Ectodermal cell (in vitro differentiated cells): Measurements from ENCODE around the gene B3GALT5.

Source experiments
- H3K27ac ChIP-seq: 2 replicates; pipeline ENCODE4 v1.7.0; 2013; ENCODE audit warnings: mild to moderate bottlenecking, low read depth, low read length; ENCODE audit not compliant: insufficient read depth, poor library complexity, severe bottlenecking
- H3K27me3 ChIP-seq: 2 replicates; pipeline ENCODE4 v1.7.0; 2013; ENCODE audit warnings: mild to moderate bottlenecking, low read length; ENCODE audit not compliant: insufficient read depth, control insufficient read depth, poor library complexity, severe bottlenecking
- H3K36me3 ChIP-seq: one replicate; pipeline ENCODE4 v1.7.0; 2013; ENCODE audit warnings: low read length; ENCODE audit not compliant: control insufficient read depth, insufficient read depth
- H3K4me1 ChIP-seq: one replicate; pipeline ENCODE4 v1.7.0; 2013; ENCODE audit warnings: low read length; ENCODE audit not compliant: control insufficient read depth, insufficient read depth
- H3K4me3 ChIP-seq: 2 replicates; pipeline ENCODE4 v1.7.0; 2013; ENCODE audit warnings: low read depth, low read length, control low read depth; ENCODE audit not compliant: insufficient read depth
- H3K9me3 ChIP-seq: 2 replicates; pipeline ENCODE4 v1.7.0; 2013; ENCODE audit warnings: mild to moderate bottlenecking, low read length, moderate library complexity; ENCODE audit not compliant: control insufficient read depth
- WGBS, 2 experiments: methylation state at CpG; one replicate each; pipeline ENCODE4 v1.1.7; 2013; ENCODE audit warnings: missing lambda C conversion rate in 2 of 2; 5-methylcytosine and 5-hydroxymethylcytosine counted together

B3GALT5 gene

GRCh38 chr21:39712273-39712672 lies 99.5 kb downstream of the B3GALT5 start:
- Histone ChIP-seq H3K27me3 (no peaks in the 10 kb centered on the region), H3K27ac (no peak overlapping the region), H3K9me3 (no peaks in the 10 kb centered on the region), H3K4me3 (no peak overlapping the region), H3K4me1 (no peaks in the 10 kb centered on the region), H3K36me3 (no peaks in the 10 kb centered on the region)
- WGBS, 2 experiments, result 92 to 96% methylated on average over 7 of the region's 7 CpGs

- no peaks in the 10 kb centered on the region for H3K27me3 ChIP-seq
- H3K9me3 ChIP-seq, result no peaks in the 10 kb centered on the region
- no peaks in the 10 kb centered on the region for H3K4me1 ChIP-seq
- 59 to 65% methylated on average over 3 of the region's 3 CpGs for WGBS, 2 experiments
- no peak overlapping the region for H3K4me3 ChIP-seq
- no peaks in the 10 kb centered on the region for H3K36me3 ChIP-seq
- no peak overlapping the region for H3K27ac ChIP-seq
These were observed 100.2 kb downstream of the B3GALT5 start for GRCh38 chr21:39712976-39713375.

GRCh38 chr21:39713905-39714304 lies 101.2 kb downstream of the B3GALT5 start:
- no peak overlapping the region for H3K27ac ChIP-seq
- WGBS, 2 experiments, result 95 to 96% methylated on average over 7 of the region's 7 CpGs
- H3K4me1 ChIP-seq, result no peaks in the 10 kb centered on the region
- H3K4me3 ChIP-seq, result no peak overlapping the region
- H3K9me3 ChIP-seq, result no peaks in the 10 kb centered on the region
- H3K36me3 ChIP-seq, result no peaks in the 10 kb centered on the region
- no peaks in the 10 kb centered on the region for H3K27me3 ChIP-seq

- Histone ChIP-seq H3K9me3 (no peaks in the 10 kb centered on the region), H3K27me3 (no peaks in the 10 kb centered on the region), H3K4me1 (no peaks in the 10 kb centered on the region), H3K4me3 (no peak overlapping the region), H3K36me3 (no peaks in the 10 kb centered on the region), H3K27ac (no peak overlapping the region)
- 78 to 100% methylated on average over 1 of the region's 1 CpG for whole genome bisulfite sequencing, 2 experiments
These were observed 101.6 kb downstream of the B3GALT5 start for GRCh38 chr21:39714331-39714730.

- Histone ChIP-seq H3K4me1 (no peaks in the 10 kb centered on the region), H3K27ac (no peak overlapping the region), H3K4me3 (no peak overlapping the region), H3K27me3 (no peaks in the 10 kb centered on the region), H3K36me3 (no peaks in the 10 kb centered on the region), H3K9me3 (no peaks in the 10 kb centered on the region)
- WGBS, 2 experiments, result 41 to 50% methylated on average over 6 to 9 of the region's 10 CpGs
These were observed 103.2 kb downstream of the B3GALT5 start for GRCh38 chr21:39715804-39716397.

- Histone ChIP-seq H3K4me3 (no peak overlapping the region), H3K27me3 (no peaks in the 10 kb centered on the region), H3K27ac (no peak overlapping the region), H3K36me3 (no peaks in the 10 kb centered on the region), H3K4me1 (no peaks in the 10 kb centered on the region), H3K9me3 (no peaks in the 10 kb centered on the region)
- 89 to 93% methylated on average over 5 of the region's 5 CpGs for WGBS, 2 experiments
These were observed 107.5 kb downstream of the B3GALT5 start for GRCh38 chr21:39720126-39720778.

GRCh38 chr21:39721885-39722284 lies 109.1 kb downstream of the B3GALT5 start:
- H3K9me3 ChIP-seq, result no peaks in the 10 kb centered on the region
- WGBS, 2 experiments, result 80 to 91% methylated on average over 1 of the region's 1 CpG
- no peaks in the 10 kb centered on the region for H3K4me1 ChIP-seq
- no peak overlapping the region for H3K4me3 ChIP-seq
- no peaks in the 10 kb centered on the region for H3K27me3 ChIP-seq
- H3K27ac ChIP-seq, result no peak overlapping the region
- H3K36me3 ChIP-seq, result no peaks in the 10 kb centered on the region
